ENCODE measurements around the gene IMPG2.

The IMPG2 gene

DNA sequence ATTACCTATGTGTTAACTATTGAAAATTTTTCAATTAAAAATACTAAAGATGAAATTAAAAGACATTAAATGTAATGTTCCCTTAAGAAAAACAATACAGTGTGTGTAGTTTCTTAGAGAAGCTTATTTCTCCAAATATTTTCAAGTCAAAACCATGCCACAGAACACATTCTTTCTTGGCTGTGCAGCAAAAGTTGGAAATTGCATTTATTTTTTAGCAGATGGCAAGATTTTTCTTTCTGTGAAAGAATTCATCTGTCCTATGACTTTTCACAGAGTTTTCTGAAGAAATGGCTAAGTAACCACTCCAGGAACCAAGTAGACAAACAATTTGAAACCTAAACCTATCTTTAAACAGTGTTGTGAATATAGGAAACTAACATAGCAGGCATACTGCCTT is 47.2 kb downstream of the IMPG2 start:
- no peak for DNase-seq

- DNase-seq = no peak
Measured at GRCh38 chr3:101271728-101272127, 48.6 kb downstream of the IMPG2 start.

DNA sequence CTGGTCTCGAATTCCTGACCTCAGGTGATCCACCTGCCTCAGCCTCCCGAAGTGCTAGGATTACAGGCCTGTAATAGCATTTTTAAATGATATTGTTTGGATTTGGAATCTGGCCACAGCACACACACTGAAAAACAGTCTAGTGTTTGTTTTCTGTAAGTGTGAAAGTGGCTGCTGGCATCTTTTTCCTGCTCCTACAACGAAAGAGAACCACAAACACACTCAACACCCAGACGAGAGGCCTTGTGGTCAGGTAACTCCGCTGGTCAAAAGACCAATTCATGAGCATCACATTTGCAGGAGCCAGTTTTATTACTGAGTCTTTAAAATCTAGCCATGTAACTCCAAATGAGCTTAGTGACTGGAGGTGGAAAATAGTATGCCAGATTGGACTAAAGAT is 50.2 kb downstream of the IMPG2 start:
- DNase-seq = no peak

DNA sequence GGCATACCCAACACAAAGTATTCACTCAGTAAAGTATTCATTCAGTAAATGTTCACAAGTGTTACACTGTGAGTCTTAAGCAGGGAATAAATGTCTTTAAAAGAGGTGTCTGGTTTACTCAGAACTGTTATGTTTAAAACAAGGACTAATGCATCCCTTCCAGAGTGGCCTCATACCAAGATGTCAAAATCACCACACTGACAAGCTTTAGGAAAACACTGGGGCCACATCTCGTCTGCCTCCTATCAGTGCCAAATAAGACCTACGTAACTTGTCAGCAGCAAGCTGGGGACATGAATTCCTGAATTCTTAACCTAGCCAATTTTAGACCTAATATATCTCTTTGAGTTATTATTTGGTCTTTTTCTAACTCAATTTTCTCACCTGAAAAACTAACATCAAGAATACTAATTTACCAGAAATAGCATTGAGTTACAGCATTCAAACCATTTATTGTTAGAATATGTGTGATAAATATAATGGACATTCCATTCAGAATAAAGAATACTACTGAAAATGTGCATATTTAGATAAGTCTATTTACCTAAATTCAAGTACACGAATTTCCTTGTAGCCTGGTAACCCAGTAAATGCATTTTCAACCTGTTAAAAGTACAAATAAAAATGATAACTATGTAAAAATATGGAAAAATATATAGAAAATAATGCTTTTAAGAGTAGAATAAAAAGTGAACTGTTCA is 51.3 kb downstream of the IMPG2 start:
- DNase-seq = no peak

DNA sequence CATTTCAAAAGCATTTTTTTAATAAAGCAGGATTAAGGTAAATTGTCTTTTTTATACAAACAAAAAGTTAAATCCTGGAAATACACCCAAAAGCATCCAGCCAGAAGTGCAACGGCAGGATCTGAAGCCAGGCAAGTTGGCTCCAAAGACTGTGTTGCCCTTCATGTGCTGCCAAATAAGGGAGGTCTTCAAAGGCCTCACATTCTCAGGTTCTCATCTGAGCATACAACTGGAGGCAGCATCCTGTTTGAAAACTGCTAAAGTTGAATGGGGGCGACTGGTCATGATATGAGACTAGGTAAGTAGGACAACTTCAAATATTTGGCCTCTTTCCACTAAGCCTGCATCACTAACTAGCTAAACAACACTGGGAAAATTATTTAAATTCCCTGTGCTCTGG is 52.2 kb downstream of the IMPG2 start:
- no peak for DNase-seq

- DNase-seq = no peak
Measured at GRCh38 chr3:101266566-101266965, 53.8 kb downstream of the IMPG2 start.

GRCh38 chr3:101266071-101266470 is 54.3 kb downstream of the IMPG2 start:
- DNase-seq = no peak

DNA sequence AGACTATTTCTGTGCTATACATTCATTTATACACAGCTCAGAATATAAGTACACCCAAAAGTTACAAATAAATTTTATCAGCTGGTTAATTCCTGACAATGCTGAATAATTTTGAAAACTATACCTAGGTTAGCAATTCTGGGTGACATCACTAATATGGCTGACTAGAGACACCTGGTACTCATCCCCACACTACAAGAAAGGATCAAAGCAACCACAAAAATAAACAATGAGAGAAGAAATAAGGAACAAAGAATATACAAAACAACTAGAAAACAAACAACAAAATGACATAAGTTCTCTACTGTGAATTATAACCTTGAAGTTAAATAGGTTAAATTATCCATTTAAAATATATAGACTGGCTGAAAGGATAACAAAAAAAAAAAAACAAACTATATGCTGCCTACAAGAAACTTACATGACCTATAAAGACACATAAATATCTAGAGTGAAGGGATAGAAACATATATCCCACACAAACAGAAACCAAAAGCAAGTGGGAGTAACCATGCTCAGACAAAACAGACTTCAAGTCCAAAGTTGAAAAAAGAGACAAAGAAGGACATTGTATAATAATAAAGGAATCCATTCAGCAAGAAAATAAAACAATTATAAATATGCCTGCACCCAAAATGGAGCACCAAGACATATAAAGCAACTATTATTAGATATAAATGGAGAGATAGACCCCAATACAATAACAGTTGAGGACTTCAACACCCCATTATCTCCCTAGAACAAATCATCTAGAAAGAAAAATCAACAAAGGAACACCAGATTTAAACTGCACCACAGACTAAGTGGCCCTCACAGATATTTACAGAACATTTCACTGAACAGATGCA is 57.8 kb downstream of the IMPG2 start:
- no peak for DNase-seq

GRCh38 chr3:101261506-101261905 is 58.9 kb downstream of the IMPG2 start:
- no peak for DNase-seq

GRCh38 chr3:101259485-101260341 is 60.7 kb downstream of the IMPG2 start:
- peak; percentile 64 for DNase-seq

- DNase-seq = no peak
Measured at GRCh38 chr3:101256511-101256910, 63.9 kb downstream of the IMPG2 start.

GRCh38 chr3:101255441-101255840 is 64.9 kb downstream of the IMPG2 start:
- DNase-seq = no peak

GRCh38 chr3:101253396-101253795 is 67.0 kb downstream of the IMPG2 start:
- no peak for DNase-seq

DNA sequence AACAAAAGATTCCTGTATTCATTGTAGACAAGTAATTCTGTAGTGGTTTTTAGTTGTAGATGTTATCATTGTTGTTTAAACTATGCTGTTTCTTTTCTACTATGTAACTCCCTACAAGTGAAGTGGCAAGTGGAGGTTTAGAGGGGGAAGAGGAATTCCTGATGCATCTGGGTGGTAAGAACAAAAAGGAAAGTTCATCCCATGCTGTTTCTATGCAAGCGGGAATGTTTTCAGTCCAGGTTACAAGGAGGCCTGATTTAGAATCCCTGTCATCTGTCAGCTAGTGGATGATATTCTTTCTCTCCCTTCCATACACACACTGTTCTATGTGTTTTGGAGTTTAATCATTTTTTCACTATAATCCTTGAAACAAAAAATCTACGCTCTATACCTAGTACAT is 67.4 kb downstream of the IMPG2 start:
- no peak for DNase-seq

- DNase-seq = no peak
Measured at GRCh38 chr3:101252307-101252706, 68.1 kb downstream of the IMPG2 start.

DNA sequence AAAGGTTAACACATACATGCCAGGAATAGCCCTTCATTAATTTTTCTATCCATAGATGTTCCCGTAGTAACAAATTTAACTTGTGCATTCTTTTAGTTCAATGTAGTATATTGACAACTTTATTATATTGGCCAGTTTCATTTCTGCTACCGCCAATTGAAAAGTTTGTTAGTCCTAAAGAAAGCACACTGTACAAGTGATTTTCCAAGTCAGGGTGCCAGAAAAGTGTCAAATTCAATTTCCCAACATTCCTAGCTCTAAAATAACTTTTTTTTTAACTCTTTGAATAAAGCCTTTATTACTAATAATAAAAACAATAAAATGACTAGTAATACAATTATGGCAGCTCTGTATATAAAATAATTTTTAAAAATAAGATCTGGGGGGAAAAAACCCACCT is 68.9 kb downstream of the IMPG2 start:
- no peak for DNase-seq

- DNase-seq = no peak
Measured at GRCh38 chr3:101249522-101249921, 70.9 kb downstream of the IMPG2 start.

- peak; percentile 67 for DNase-seq
Measured at GRCh38 chr3:101248736-101249135, 71.6 kb downstream of the IMPG2 start.

DNA sequence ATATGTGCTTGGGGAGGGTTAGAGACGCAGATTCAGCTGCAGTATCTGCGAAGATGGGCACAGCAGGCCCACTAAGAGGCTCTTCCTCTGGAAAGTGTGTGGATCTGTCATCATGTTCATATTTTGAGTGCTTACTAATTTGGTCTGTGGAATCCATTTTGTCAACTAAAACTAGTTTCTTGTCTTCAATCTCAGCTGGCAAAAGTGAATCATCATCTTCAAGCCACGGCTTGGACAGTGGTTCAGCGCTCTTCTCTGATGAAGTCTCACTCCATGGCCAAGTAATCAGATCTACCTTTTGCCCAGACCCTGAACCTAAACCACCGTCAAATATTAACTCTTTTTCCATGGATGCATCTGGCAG is 76.2 kb downstream of the IMPG2 start:
- no peak for DNase-seq

DNA sequence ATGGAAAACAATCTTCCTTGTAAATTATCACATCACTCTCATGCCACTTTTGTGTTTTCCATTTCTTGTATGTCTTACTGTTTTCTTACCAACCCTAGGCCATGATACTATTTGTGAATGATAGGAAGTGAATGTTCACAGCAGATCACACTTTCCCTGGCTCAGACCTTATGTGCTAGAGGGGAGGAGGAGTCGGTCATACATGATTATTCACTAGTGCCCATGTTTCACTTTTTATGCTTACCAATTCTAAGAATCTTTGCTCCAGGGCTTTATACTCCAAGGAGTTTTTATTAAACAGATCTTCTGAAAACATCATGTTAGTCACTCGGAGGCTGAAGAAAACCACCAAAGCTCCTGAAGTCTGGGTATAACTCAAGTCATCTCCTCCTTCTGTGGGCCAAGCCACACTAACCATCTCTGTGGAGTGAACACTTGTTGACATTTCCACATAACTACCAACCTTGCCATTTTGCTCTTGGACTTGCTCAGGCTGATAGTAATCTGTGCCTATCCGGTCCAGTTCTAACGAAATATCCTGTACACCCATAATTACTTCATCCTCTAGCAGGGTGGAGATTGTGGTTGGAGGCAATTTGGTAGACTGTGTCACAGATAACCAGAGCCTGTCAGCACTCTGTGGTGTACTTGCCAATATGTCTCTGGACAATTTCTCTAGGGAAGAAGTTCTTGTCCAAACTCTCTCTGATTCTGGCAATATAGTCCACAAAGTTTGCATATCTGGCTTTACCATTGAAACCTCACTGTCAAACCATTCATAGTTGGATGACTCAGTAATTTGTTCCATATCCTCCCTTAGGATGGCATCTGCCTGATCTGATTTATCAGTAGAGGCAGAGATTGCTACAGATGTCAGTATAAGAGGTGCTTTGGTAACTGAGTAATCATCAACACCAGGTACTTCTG is 76.8 kb downstream of the IMPG2 start:
- no peak for DNase-seq

GRCh38 chr3:101240719-101241399 is 79.5 kb downstream of the IMPG2 start:
- no peak for DNase-seq

DNA sequence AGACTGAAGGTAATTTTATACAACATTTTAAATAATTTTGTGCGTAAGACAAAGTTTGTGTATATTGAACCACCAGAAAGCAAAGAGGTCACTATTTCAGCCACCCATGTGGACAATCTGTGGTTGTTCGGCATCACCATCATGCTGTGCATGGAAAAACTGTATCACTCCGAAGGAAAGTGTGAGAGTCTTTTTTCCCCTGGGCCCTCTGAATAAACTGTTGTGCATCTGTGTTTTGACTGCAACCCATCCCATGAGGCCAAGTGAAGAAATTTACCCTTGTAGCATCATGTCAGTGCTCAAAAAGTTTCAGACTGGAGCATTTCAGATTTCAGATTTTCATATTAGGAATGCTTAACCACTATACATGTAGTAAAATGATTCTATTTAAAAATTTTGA is 85.3 kb downstream of the IMPG2 start:
- DNase-seq = no peak

Measured in MV-4-11 (cell line).